Thyroid gland (tissue), 4 donors: ENCODE results near the gene LAMC1. TPM values are rescaled to one million over a fixed set of nuclear protein-coding genes. Genes with fewer than 3 reads are reported as not detected.

Experiments
- DNase-seq, 2 donors: peaks; one replicate each; pipeline ENCODE4 v3.0.0-alpha.2; 2019
- H3K27ac ChIP-seq, 3 donors: fragments of 200-600 bp; sonication (generic); 1 replicate in 2 of 3; 2 replicates in 1 of 3; pipeline ENCODE4 v1.5.1; 2016 to 2019; ENCODE audit warnings: mild to moderate bottlenecking in 1 of 3, moderate library complexity in 1 of 3
- H3K27me3 ChIP-seq: fragments of 200-600 bp; sonication (generic); one replicate; pipeline ENCODE4 v1.5.1; 2019
- H3K36me3 ChIP-seq, 2 donors: fragments of 200-600 bp; sonication (generic); one replicate each; pipeline ENCODE4 v1.5.1; 2016 to 2019
- H3K4me1 ChIP-seq, 2 donors: fragments of 200-600 bp; sonication (generic); one replicate each; pipeline ENCODE4 v1.5.1; 2017 to 2019
- H3K4me3 ChIP-seq, 3 donors: fragments of 200-600 bp; sonication (generic); replicated peaks in 1 of 3; 1 replicate in 2 of 3; 2 replicates in 1 of 3; pipeline ENCODE4 v1.5.1; 2016; ENCODE audit warnings: mild to moderate bottlenecking in 1 of 3
- H3K9me3 ChIP-seq: fragments of 200-600 bp; sonication (generic); one replicate; pipeline ENCODE4 v1.5.1; 2017
- CTCF ChIP-seq, 6 experiments: fragments of 200-600 bp in 3 of 6; fragments of 450-650 bp in 3 of 6; sonication (generic) in 3 of 6; IDR thresholded peaks; one replicate each; pipeline ENCODE4 v1.5.1; 2016 to 2019; ENCODE audit warnings: antibody characterized with exemption in 6 of 6, mild to moderate bottlenecking in 2 of 6, inconsistent platforms in 1 of 6, moderate library complexity in 1 of 6
- POLR2A ChIP-seq, 2 donors: fragments of 450-650 bp; IDR thresholded peaks; one replicate each; pipeline ENCODE4 v1.6.1; 2017; ENCODE audit warnings: antibody characterized with exemption in 2 of 2, mild to moderate bottlenecking in 2 of 2, moderate library complexity in 1 of 2
- WGBS, 2 donors: methylation state at CpG; one replicate each; pipeline ENCODE4 v1.1.5; 2017; 5-methylcytosine and 5-hydroxymethylcytosine counted together
- intact Hi-C: fragments of 100-400 bp; cut with DNase I; formaldehyde crosslinking; loops from one replicate; pipeline ENCODE4 v1.15.1; 2023
- total RNA-seq, 4 donors: library from RNA; depleted of rRNA; stranded (reverse); fragments of >200 nt; gene quantifications; one replicate each; pipeline ENCODE4 v1.2.3, GENCODE V29; 2016

Gene LAMC1
- total RNA-seq, 4 donors from 2014 or later: 150 to 213 (median 174) TPM

GRCh38 chr1:183126528-183126927 lies 103.3 kb downstream of the LAMC1 start:
- no peak for TF ChIP-seq POLR2A (IDR thresholded peaks at IDR 0.05)
- TF ChIP-seq CTCF (IDR thresholded peaks at IDR 0.05): no peak
- Histone ChIP-seq H3K4me1 (peaks cover 9 to 25% of the 10 kb centered on the region in 2 donors), H3K9me3 (no peaks in the 10 kb centered on the region), H3K27ac (peak overlapping the region in 2 of 3 donors; percentile 2 to 60), H3K36me3 (peaks cover 53 to 58% of the 10 kb centered on the region in 2 donors), H3K4me3 (no peak overlapping the region), H3K27me3 (no peaks in the 10 kb centered on the region)
- intact Hi-C loops: no loop called here
- WGBS, 2 donors: 75 to 88% methylated on average over 1 of the region's 1 CpG
- DNase-seq: no peak

GRCh38 chr1:183129921-183130690 lies 106.9 kb downstream of the LAMC1 start:
- H3K4me1 ChIP-seq: peaks cover 8 to 14% of the 10 kb centered on the region in 2 donors
- no peak overlapping the region for H3K27ac ChIP-seq
- no peak overlapping the region for H3K4me3 ChIP-seq
- H3K9me3 ChIP-seq: no peaks in the 10 kb centered on the region
- intact Hi-C loops: no loop called here
- peak; percentile 11 for DNase-seq
- no peaks in the 10 kb centered on the region for H3K27me3 ChIP-seq
- H3K36me3 ChIP-seq: peaks cover 61 to 79% of the 10 kb centered on the region in 2 donors
- TF ChIP-seq POLR2A (IDR thresholded peaks at IDR 0.05): no peak
- TF ChIP-seq CTCF (IDR thresholded peaks at IDR 0.05): no peak
- WGBS, 2 donors: 83 to 86% methylated on average over 15 of the region's 15 CpGs

- H3K4me1 ChIP-seq: peaks cover 0 to 5% of the 10 kb centered on the region in 2 donors
- peaks cover 70 to 86% of the 10 kb centered on the region in 2 donors for H3K36me3 ChIP-seq
- no peak overlapping the region for H3K27ac ChIP-seq
- WGBS, 2 donors: 70 to 77% methylated on average over 2 of the region's 2 CpGs
- intact Hi-C loops: no loop called here
- no peak for DNase-seq
- H3K27me3 ChIP-seq: no peaks in the 10 kb centered on the region
- TF ChIP-seq CTCF (IDR thresholded peaks at IDR 0.05) (no peak), POLR2A (IDR thresholded peaks at IDR 0.05) (no peak)
- no peaks in the 10 kb centered on the region for H3K9me3 ChIP-seq
- no peak overlapping the region for H3K4me3 ChIP-seq
Observed at GRCh38 chr1:183131166-183131565, 107.9 kb downstream of the LAMC1 start.

GRCh38 chr1:183135336-183135735 lies 112.1 kb downstream of the LAMC1 start:
- Histone ChIP-seq H3K4me1 (peaks cover 0 to 14% of the 10 kb centered on the region in 2 donors), H3K4me3 (no peak overlapping the region), H3K9me3 (no peaks in the 10 kb centered on the region), H3K27me3 (no peaks in the 10 kb centered on the region), H3K36me3 (peaks cover 62 to 64% of the 10 kb centered on the region in 2 donors), H3K27ac (no peak overlapping the region)
- DNase-seq: no peak
- TF ChIP-seq CTCF (IDR thresholded peaks at IDR 0.05) (no peak), POLR2A (IDR thresholded peaks at IDR 0.05) (no peak)
- intact Hi-C loops: no loop called here
- WGBS, 2 donors: 86 to 95% methylated on average over 2 of the region's 2 CpGs

- no peak for DNase-seq
- intact Hi-C loops: no loop called here
- H3K27me3 ChIP-seq: no peaks in the 10 kb centered on the region
- peaks cover 0 to 15% of the 10 kb centered on the region in 2 donors for H3K4me1 ChIP-seq
- TF ChIP-seq CTCF (IDR thresholded peaks at IDR 0.05): no peak
- TF ChIP-seq POLR2A (IDR thresholded peaks at IDR 0.05): no peak
- no peak overlapping the region for H3K27ac ChIP-seq
- H3K9me3 ChIP-seq: no peaks in the 10 kb centered on the region
- WGBS, 2 donors: 74 to 83% methylated on average over 3 of the region's 3 CpGs
- peaks cover 48 to 57% of the 10 kb centered on the region in 2 donors for H3K36me3 ChIP-seq
- H3K4me3 ChIP-seq: no peak overlapping the region
Observed at GRCh38 chr1:183137782-183138181, 114.6 kb downstream of the LAMC1 start.
